A549 (cell line): Measurements from ENCODE around the gene TYW1. TPM values are rescaled to one million over a fixed set of nuclear protein-coding genes. Genes with fewer than 3 reads are reported as not detected.
"Not testable (repeated sequence)": the region's sequence is repeated elsewhere in the genome, so short reads cannot be mapped to it uniquely, and the experiment has no call there.

Source experiments
- ATAC-seq, 2 experiments: fragments of 200-7000 bp in 1 of 2; fragments of >200 bp in 1 of 2; cut with Nextera tagmentation in 1 of 2; cut with Tn5 transposase in 1 of 2; 3 replicates each; pipeline versions ENCODE4 v1.8.0 to v1.9.1; 2018 to 2020; ENCODE audit warnings: mild to moderate bottlenecking in 1 of 2, moderate library complexity in 1 of 2
- CTCF ChIA-PET: fragments of 300-600 bp; sonication (Branson Sonifier 250); formaldehyde crosslinking; extraction: SDS; loops from one replicate; lab custom pipeline; 2021; ENCODE audit warnings: antibody characterized with exemption, inconsistent platforms; lab: Yijun Ruan, JAX
- POLR2A ChIA-PET: fragments of 350-600 bp; formaldehyde crosslinking; extraction: SDS; loops from one replicate; lab custom pipeline; 2021; ENCODE audit warnings: antibody characterized with exemption, inconsistent platforms; lab: Yijun Ruan, JAX
- DNase-seq, 2 experiments: peaks; one replicate each; pipeline versions ENCODE4 v3.0.0 to v3.0.0-alpha.2; 2011 to 2016; ENCODE audit warnings: low read depth in 1 of 2, low spot score in 1 of 2
- FAIRE-seq: peaks from 2 replicates; lab custom pipeline; 2011; peaks lifted over from hg19 to GRCh38; lab: Jason Lieb, UNC
- H3K27ac ChIP-seq, 2 experiments: fragments of >200 bp; sonication (Bioruptor Twin); formaldehyde crosslinking; 3 replicates each; pipeline ENCODE4 v1.5.1; 2016 to 2017
- H3K4me1 ChIP-seq: fragments of >200 bp; sonication (Bioruptor Twin); formaldehyde crosslinking; 3 replicates; pipeline ENCODE4 v1.6.1; 2016
- H3K4me2 ChIP-seq: fragments of >200 bp; sonication (Bioruptor Twin); formaldehyde crosslinking; 3 replicates; pipeline ENCODE4 v1.6.1; 2016
- H3K4me3 ChIP-seq: fragments of >200 bp; sonication (Bioruptor Twin); formaldehyde crosslinking; 3 replicates; pipeline ENCODE4 v1.5.1; 2016
- H3K9me3 ChIP-seq: fragments of >200 bp; sonication (Bioruptor Twin); formaldehyde crosslinking; 3 replicates; pipeline ENCODE4 v1.6.1; 2016
- ATOH8 ChIP-seq: fragments of 250-450 bp; sonication (Bioruptor Pico); IDR thresholded peaks from 2 replicates; pipeline ENCODE4 v1.5.0; 2020; ENCODE audit warnings: low read depth, mild to moderate bottlenecking, moderate library complexity
- BCL3 ChIP-seq: fragments of >200 bp; sonication (Bioruptor Twin); formaldehyde crosslinking; IDR thresholded peaks from 3 replicates; pipeline ENCODE4 v1.6.1; 2016
- BHLHE40 ChIP-seq: IDR thresholded peaks from 2 replicates; pipeline ENCODE4 v1.6.1; 2012; ENCODE audit warnings: low read depth, low read length, inconsistent platforms
- CEBPB ChIP-seq, 2 experiments: fragments of >200 bp in 1 of 2; sonication (Bioruptor Twin) in 1 of 2; formaldehyde crosslinking in 1 of 2; IDR thresholded peaks; 2 replicates each; pipeline ENCODE4 v1.6.1; 2012 to 2016
- ESRRA ChIP-seq: fragments of 150-350 bp; IDR thresholded peaks from 2 replicates; pipeline ENCODE4 v1.6.1; 2014; ENCODE audit warnings: mild to moderate bottlenecking, low read length, borderline replicate concordance
- HES2 ChIP-seq: fragments of >200 bp; sonication (Bioruptor Twin); formaldehyde crosslinking; IDR thresholded peaks from 2 replicates; pipeline ENCODE4 v1.6.1; 2016
- JUN ChIP-seq, 2 experiments: fragments of >200 bp; sonication (Bioruptor Twin); formaldehyde crosslinking; IDR thresholded peaks; 2 replicates in 1 of 2; 3 replicates in 1 of 2; pipeline ENCODE4 v1.6.1; 2016 to 2017
- KDM1A ChIP-seq: fragments of 200-600 bp; sonication (generic); IDR thresholded peaks from 2 replicates; pipeline ENCODE4 v1.6.1; 2016; ENCODE audit warnings: low read depth, mild to moderate bottlenecking
- NFE2L2 ChIP-seq: fragments of 150-350 bp; conservative IDR thresholded peaks from 2 replicates; pipeline ENCODE4 v1.6.1; 2014; ENCODE audit warnings: low read length
- POLR2A ChIP-seq: IDR thresholded peaks from 2 replicates; pipeline ENCODE4 v1.6.1; 2012; ENCODE audit warnings: mild to moderate bottlenecking, low read length
- RFX5 ChIP-seq: fragments of 450-650 bp; IDR thresholded peaks from 2 replicates; pipeline ENCODE4 v1.7.1; 2014; ENCODE audit warnings: antibody characterized with exemption, mild to moderate bottlenecking, moderate library complexity
- TP53 ChIP-seq: fragments of 250-450 bp; sonication (Bioruptor Pico); IDR thresholded peaks from 2 replicates; pipeline ENCODE4 v1.5.0; 2021; ENCODE audit warnings: mild to moderate bottlenecking, moderate library complexity
- WGBS: methylation state at CpG from one replicate; pipeline ENCODE4 v1.1.6; 2017; ENCODE audit errors: missing lambda C conversion rate; 5-methylcytosine and 5-hydroxymethylcytosine counted together
- polyA plus RNA-seq, 4 experiments: library from polyadenylated mRNA; depleted of rRNA in 3 of 4; stranded (reverse); fragments of >200 nt; fragmentation: RNase III in 1 of 4; extraction: RNeasy Plus Mini Kit Qiagen cat#74134 plus additional on column Dnase treatment in 1 of 4; gene quantifications; 2 replicates in 3 of 4; 3 replicates in 1 of 4; pipeline ENCODE4 v1.2.3, GENCODE V29; 2011 to 2017

TYW1 gene
- polyA plus RNA-seq, 2 of the 4 experiments (the other 2 are of a cell fraction) = 15.3 to 26.9 TPM

GRCh38 chr7:67008260-67008659 is 11.6 kb downstream of the TYW1 start (continued):
- TF ChIP-seq ESRRA = no peak
- TF ChIP-seq BHLHE40 = no peak
- no peak for TF ChIP-seq BCL3

- H3K27ac ChIP-seq, FAIRE-seq, ATAC-seq, DNase-seq, H3K4me3 ChIP-seq, H3K9me3 ChIP-seq, H3K4me1 ChIP-seq, CTCF ChIA-PET, POLR2A ChIA-PET, H3K4me2 ChIP-seq: not testable (repeated sequence)
- 89% methylated on average over 3 of the region's 3 CpGs for WGBS
These were observed 13.0 kb downstream of the TYW1 start for GRCh38 chr7:67009677-67010076.

GRCh38 chr7:67014076-67014622 is 17.5 kb downstream of the TYW1 start:
- ATAC-seq, H3K4me2 ChIP-seq, H3K4me1 ChIP-seq, CTCF ChIA-PET, POLR2A ChIA-PET, DNase-seq, H3K27ac ChIP-seq, H3K9me3 ChIP-seq, H3K4me3 ChIP-seq, FAIRE-seq: not testable (repeated sequence)
- WGBS = 91% methylated on average over 9 of the region's 9 CpGs

- FAIRE-seq, H3K9me3 ChIP-seq, DNase-seq, H3K27ac ChIP-seq, ATAC-seq, H3K4me3 ChIP-seq, H3K4me2 ChIP-seq, CTCF ChIA-PET, POLR2A ChIA-PET, H3K4me1 ChIP-seq: not testable (repeated sequence)
- 89% methylated on average over 8 of the region's 8 CpGs for WGBS
These were observed 21.3 kb downstream of the TYW1 start for GRCh38 chr7:67017971-67018370.

- no peak for DNase-seq
- no peak overlapping the region for H3K27ac ChIP-seq
- no peak for TF ChIP-seq RFX5
- TF ChIP-seq ATOH8 (CRISPR knock-in tag) = no peak
- TF ChIP-seq POLR2A = no peak
- no peak for TF ChIP-seq KDM1A
- no peak for TF ChIP-seq TP53
- TF ChIP-seq JUN (IDR thresholded peaks at IDR 0.05) = no peak
- TF ChIP-seq ESRRA = no peak
- no peak for TF ChIP-seq CEBPB (IDR thresholded peaks at IDR 0.05)
- no peak for TF ChIP-seq HES2
- no peak for TF ChIP-seq NFE2L2
- H3K9me3 ChIP-seq = no peaks in the 10 kb centered on the region
- no peak for FAIRE-seq
- H3K4me1 ChIP-seq = no peaks in the 10 kb centered on the region
- ATAC-seq = no peak
- ChIA-PET CTCF (no interaction called here), POLR2A (no interaction called here)
- WGBS = 84% methylated on average over 7 of the region's 7 CpGs
- no peak overlapping the region for H3K4me3 ChIP-seq
- no peak overlapping the region for H3K4me2 ChIP-seq
These were observed 22.3 kb downstream of the TYW1 start for GRCh38 chr7:67018940-67019339.
